Muscle of leg (tissue), 11 donors: ENCODE measurements around the gene KCNH5. TPM values are rescaled to one million over a fixed set of nuclear protein-coding genes. Genes with fewer than 3 reads are reported as not detected.

ENCODE experiments used
- DNase-seq: peaks from one replicate; pipeline ENCODE4 v3.0.0; 2013
- H3K27ac ChIP-seq: one replicate; pipeline ENCODE4 v1.5.1; 2013; ENCODE audit warnings: mild to moderate bottlenecking, low read length, control low read depth
- H3K27me3 ChIP-seq: one replicate; pipeline ENCODE4 v1.6.1; 2013; ENCODE audit warnings: low read length; ENCODE audit not compliant: control insufficient read depth, insufficient read depth
- H3K36me3 ChIP-seq: one replicate; pipeline ENCODE4 v1.6.1; 2013; ENCODE audit warnings: low read length; ENCODE audit not compliant: control insufficient read depth, insufficient read depth
- H3K4me1 ChIP-seq: one replicate; pipeline ENCODE4 v1.6.1; 2013; ENCODE audit warnings: low read length; ENCODE audit not compliant: control insufficient read depth, insufficient read depth
- H3K4me3 ChIP-seq: one replicate; pipeline ENCODE4 v1.5.1; 2013; ENCODE audit warnings: low read length, control low read depth
- H3K9me3 ChIP-seq: replicated peaks from 2 replicates; pipeline ENCODE4 v1.6.1; 2013; ENCODE audit warnings: low read depth, low read length; ENCODE audit not compliant: control insufficient read depth
- WGBS: methylation state at CpG from one replicate; pipeline ENCODE4 v1.1.5; 2013; ENCODE audit warnings: missing lambda C conversion rate; ENCODE audit not compliant: insufficient coverage; 5-methylcytosine and 5-hydroxymethylcytosine counted together
- polyA plus RNA-seq, 8 donors: library from polyadenylated mRNA; unstranded; fragments of 120-200 nt; gene quantifications; one replicate each; pipeline versions ENCODE4 v1.2.1 to v1.2.3, GENCODE V29; 2013; ENCODE audit warnings: inconsistent platforms in 1 of 8, low replicate concordance in 1 of 8; ENCODE audit not compliant: insufficient read length in 8 of 8, insufficient read depth in 1 of 8
- total RNA-seq: library from RNA; stranded (reverse); fragments of 120-200 nt; gene quantifications from one replicate; pipeline ENCODE4 v1.2.4, GENCODE V29; 2013

The KCNH5 gene
- total and polyA plus RNA-seq, 9 donors, result 0.04 to 0.17 (median 0.05) TPM

DNA sequence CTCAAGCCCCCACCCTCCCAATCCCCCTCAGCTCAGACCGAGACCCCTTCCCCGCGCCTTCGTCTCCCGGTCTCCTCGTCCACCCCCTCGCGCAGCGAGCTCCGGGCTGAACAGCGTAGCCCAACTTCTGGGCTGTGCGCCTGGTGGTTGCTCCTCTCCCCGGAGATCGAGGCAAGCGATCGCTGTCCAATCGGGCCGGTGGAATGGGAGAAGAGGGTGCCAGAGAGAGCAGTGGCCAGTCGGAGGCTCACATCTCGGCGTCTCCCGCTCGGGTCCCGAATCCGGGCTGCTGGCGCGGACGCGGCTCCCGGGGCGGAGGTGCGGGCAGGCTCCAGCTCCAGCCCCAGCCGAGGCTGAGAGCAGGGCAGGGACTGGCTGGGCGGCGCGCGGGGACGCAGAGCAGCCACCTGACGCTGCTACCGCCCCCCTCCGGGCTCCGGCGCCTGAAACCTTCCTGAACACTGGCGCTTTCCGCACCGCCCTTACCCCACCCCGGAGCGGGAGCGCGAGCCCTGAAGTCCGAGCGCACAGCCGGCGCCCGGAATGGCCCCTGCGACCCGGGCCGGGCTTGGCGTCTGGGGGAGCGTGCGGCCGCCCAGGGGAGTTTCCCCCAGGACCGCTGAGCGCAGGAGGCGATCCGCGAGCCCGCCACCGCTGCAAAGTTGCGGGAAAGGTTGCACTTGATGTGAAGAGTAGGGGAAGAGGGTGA lies 508 bp upstream of the KCNH5 start:
- H3K4me3 ChIP-seq, result peak overlapping the region; percentile 22

DNA sequence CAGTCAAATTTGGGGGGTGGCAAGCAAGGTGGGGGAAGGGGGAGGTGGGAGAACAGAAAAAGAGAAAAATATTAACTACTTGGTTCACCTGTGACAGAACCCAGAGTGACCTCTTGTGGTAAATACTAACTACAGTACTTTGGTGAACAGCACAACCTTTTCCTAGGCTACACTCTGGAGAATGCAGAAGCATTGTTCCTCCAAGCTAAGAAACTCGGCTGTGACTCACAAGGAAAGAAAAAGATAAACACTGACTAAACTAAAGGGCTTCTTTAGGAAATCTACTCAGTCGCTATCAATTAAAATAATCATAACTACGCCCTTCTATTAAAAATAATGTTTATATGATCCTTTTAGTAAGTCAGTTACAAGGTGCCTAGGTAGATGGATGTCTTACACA lies 5.4 kb downstream of the KCNH5 start:
- Histone ChIP-seq H3K27me3 (peaks cover 6% of the 10 kb centered on the region), H3K4me3 (no peak overlapping the region), H3K4me1 (no peaks in the 10 kb centered on the region), H3K9me3 (no peaks in the 10 kb centered on the region), H3K27ac (no peak overlapping the region), H3K36me3 (no peaks in the 10 kb centered on the region)
- WGBS, result no CpG with 5 or more reads among the region's 3 CpGs
- DNase-seq, result peak; percentile 19

More for the DNA sequence above, 508 bp upstream of the KCNH5 start:
- peak; percentile 28 for DNase-seq
- H3K27ac ChIP-seq, result no peak overlapping the region
- H3K9me3 ChIP-seq, result no peaks in the 10 kb centered on the region
- WGBS, result under 1% methylated on average over 63 of the region's 70 CpGs
- peaks cover 40% of the 10 kb centered on the region for H3K27me3 ChIP-seq
- H3K4me1 ChIP-seq, result peaks cover 10% of the 10 kb centered on the region
- no peaks in the 10 kb centered on the region for H3K36me3 ChIP-seq

DNA sequence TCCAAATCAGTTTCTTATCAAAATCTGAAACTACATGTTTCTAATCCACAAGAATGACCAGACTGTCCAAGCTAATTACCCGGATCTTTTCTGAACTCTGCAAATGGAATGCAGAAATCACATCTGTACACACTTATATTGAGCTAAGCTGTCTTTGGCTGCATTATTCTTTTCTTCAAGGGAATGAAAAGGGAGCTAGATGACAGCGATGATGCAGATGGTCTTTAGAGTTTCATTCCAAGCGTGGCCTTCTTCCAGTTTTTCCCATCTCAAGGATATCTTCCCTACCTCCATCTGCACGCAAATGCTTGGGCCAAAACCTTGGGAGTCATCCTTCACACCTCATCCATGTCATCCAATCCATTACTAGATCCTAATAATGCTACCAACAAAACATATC lies 12.6 kb downstream of the KCNH5 start:
- Histone ChIP-seq H3K27ac (no peak overlapping the region), H3K36me3 (no peaks in the 10 kb centered on the region), H3K27me3 (no peaks in the 10 kb centered on the region), H3K9me3 (no peaks in the 10 kb centered on the region), H3K4me3 (no peak overlapping the region), H3K4me1 (no peaks in the 10 kb centered on the region)
- WGBS, result 33% methylated on average over 1 of the region's 4 CpGs
- peak; percentile 53 for DNase-seq

DNA sequence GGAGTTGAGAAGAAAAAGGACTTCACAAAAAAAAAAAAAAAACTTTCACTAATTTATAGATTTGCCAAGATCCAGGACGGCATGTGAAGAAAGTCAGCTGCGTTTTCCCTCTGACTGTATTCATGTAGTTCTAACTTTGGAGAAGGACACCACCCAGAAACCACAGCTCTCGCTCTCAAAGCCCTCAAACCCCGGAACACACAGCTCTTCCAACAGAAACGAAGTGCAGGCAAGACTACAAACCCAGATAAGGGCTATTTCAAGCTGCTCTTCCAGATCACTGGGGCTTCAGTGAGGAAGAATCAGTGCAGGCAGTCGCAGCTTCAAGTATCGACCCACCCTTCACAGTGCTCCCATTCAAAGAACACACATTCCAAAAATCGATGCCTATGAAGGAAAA lies 13.2 kb downstream of the KCNH5 start:
- no peaks in the 10 kb centered on the region for H3K36me3 ChIP-seq
- H3K4me3 ChIP-seq, result no peak overlapping the region
- no peaks in the 10 kb centered on the region for H3K9me3 ChIP-seq
- H3K27me3 ChIP-seq, result no peaks in the 10 kb centered on the region
- 24% methylated on average over 3 of the region's 8 CpGs for WGBS
- peak; percentile 33 for DNase-seq
- no peaks in the 10 kb centered on the region for H3K4me1 ChIP-seq
- H3K27ac ChIP-seq, result peak overlapping the region; percentile 29

DNA sequence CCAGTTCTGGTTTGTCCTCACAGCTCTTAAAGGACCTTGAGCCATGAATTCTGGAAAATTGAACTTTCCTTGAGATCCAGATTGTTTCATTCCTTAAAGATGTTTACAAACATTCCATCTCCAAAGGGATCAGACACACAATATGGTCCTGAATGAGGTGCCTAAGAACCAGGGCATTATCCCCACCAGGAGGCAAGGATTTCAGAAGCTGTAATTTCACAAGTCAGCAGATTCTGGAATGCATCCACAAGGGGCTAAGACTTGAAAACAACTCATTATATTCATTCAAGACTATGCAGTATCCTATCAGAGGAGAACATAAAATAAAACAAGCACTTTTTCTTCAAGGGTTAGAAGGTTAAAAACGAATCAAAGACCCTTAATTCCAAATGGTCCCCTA lies 15.1 kb downstream of the KCNH5 start:
- H3K9me3 ChIP-seq, result no peaks in the 10 kb centered on the region
- H3K27me3 ChIP-seq, result no peaks in the 10 kb centered on the region
- no peak overlapping the region for H3K4me3 ChIP-seq
- WGBS, result no CpG with 5 or more reads among the region's 1 CpG
- H3K27ac ChIP-seq, result no peak overlapping the region
- no peaks in the 10 kb centered on the region for H3K36me3 ChIP-seq
- no peaks in the 10 kb centered on the region for H3K4me1 ChIP-seq
- no peak for DNase-seq

DNA sequence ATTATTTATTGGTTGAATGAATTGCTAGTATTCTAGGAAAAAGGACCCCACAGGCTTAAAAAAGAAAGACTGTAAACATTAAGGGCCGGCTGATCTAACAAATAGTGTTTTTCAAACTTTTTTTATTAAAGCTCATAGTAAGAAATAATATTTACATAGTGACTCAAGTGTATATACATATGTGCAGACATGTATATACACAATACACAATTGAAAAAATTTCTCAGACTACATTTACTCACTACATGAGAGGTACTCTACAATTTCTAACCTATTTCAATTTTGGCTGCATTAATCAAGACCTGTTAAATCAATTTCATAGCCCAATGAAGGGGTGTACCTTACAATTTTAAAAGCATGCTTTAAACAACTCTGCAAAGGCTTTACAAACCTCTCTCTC lies 17.5 kb downstream of the KCNH5 start:
- Histone ChIP-seq H3K36me3 (no peaks in the 10 kb centered on the region), H3K27ac (no peak overlapping the region), H3K4me3 (no peak overlapping the region), H3K4me1 (no peaks in the 10 kb centered on the region), H3K9me3 (no peaks in the 10 kb centered on the region), H3K27me3 (no peaks in the 10 kb centered on the region)
- no peak for DNase-seq
- WGBS, result no CpG with 5 or more reads among the region's 1 CpG

DNA sequence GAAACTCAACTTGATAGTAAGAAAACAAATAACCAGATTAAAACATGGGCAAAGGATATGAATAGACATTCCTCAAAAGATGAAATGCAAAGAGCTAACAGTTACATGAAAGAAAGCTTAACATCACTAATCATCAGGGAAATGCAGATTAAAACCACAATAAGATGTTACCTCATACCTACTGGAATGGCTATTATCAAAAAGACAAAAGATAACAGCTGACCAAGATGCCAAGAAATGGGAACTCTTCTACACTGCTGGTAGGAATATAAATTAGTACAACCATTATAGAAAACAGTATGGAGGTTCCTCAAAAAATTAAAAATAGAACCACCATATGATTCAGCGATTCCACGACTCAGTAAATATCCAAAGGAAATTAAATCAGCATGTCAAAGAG lies 18.8 kb downstream of the KCNH5 start:
- DNase-seq, result no peak
- Histone ChIP-seq H3K4me1 (no peaks in the 10 kb centered on the region), H3K27ac (no peak overlapping the region), H3K27me3 (no peaks in the 10 kb centered on the region), H3K9me3 (no peaks in the 10 kb centered on the region), H3K4me3 (no peak overlapping the region), H3K36me3 (no peaks in the 10 kb centered on the region)
- no CpG with 5 or more reads among the region's 2 CpGs for WGBS

DNA sequence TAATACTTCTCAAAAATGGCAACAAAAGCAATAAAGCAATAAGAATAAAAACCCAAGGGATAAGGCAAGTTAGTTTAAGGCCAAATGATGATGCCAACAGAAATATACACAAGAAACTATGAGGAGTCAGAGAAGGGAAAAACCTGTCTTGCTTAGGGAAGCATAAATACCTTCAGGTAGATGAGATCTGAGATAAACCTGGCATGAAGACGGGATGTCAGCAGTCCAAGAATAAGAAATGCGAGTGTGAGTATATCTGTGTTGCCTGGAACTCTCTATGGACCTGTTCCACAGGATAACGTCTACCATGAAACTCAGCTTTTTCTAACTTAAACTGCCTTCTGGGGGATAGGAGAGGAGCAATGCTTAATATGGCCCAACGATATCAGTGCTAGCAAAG lies 30.6 kb downstream of the KCNH5 start:
- no peak for DNase-seq
- no peaks in the 10 kb centered on the region for H3K9me3 ChIP-seq
- H3K4me3 ChIP-seq, result no peak overlapping the region
- no peak overlapping the region for H3K27ac ChIP-seq
- no peaks in the 10 kb centered on the region for H3K27me3 ChIP-seq
- no peaks in the 10 kb centered on the region for H3K4me1 ChIP-seq
- no peaks in the 10 kb centered on the region for H3K36me3 ChIP-seq
- 100% methylated on average over 1 of the region's 4 CpGs for WGBS

DNA sequence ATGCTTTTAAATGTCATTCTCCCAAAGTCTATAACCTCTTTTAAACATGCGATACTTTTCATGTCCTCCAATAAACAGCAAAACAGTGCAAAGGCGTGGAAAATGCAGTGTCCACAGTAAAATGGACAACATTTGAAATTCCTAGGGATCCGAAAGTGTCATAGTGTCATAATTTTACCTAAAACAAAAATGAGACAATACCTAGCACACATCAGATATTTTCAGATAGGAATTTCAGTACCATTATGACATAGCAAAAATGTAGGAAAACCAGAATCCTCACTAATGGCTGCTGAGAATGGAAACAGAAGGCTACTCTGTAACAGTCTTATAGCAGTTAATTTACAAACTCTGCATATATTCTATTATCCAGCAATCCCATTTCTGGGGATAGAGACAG lies 33.1 kb downstream of the KCNH5 start:
- no CpG with 5 or more reads among the region's 3 CpGs for WGBS
- Histone ChIP-seq H3K9me3 (no peaks in the 10 kb centered on the region), H3K4me3 (no peak overlapping the region), H3K27ac (no peak overlapping the region), H3K27me3 (no peaks in the 10 kb centered on the region), H3K4me1 (no peaks in the 10 kb centered on the region), H3K36me3 (no peaks in the 10 kb centered on the region)
- no peak for DNase-seq

DNA sequence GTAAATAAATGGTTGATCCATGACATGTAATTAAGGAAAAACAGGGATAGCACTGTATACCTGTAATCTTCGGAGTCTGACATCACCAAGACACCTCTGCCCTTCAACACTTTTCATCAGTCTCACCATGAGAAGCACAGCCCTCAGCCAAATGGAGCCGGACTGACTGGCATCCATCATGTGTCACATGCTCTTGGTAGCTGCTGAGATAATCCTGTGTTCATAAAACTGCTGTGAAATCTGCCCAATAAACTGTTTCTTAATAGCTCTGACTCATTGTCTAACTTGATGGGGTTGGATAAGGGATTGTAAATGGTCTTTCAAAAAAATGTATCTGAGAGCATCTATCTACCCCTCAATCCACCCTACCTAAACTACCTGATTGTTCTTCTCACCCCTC lies 33.6 kb downstream of the KCNH5 start:
- H3K27me3 ChIP-seq, result no peaks in the 10 kb centered on the region
- H3K4me1 ChIP-seq, result no peaks in the 10 kb centered on the region
- no peak for DNase-seq
- no peaks in the 10 kb centered on the region for H3K36me3 ChIP-seq
- no peak overlapping the region for H3K27ac ChIP-seq
- H3K4me3 ChIP-seq, result no peak overlapping the region
- no peaks in the 10 kb centered on the region for H3K9me3 ChIP-seq
- 57% methylated on average over 1 of the region's 2 CpGs for WGBS

DNA sequence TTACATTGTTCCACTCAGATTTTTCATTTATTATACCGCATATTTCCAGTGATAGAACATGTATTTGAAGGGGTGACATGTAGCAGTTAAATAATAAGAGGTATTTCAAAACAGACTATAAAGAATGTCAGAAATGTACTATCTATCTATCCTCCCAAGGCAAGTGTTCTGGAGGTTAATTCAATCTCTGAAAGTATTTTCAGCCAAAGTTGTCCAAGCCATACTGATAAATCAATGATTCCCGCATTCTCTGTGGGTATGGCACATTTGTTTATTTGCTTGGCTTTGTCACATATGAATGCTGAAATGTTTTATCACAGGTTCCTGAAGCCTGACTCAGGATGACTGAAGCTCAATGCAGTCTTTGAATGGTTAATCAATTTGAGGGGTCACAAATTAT lies 35.8 kb downstream of the KCNH5 start:
- no peak for DNase-seq
- no peak overlapping the region for H3K4me3 ChIP-seq
- no peaks in the 10 kb centered on the region for H3K27me3 ChIP-seq
- no peak overlapping the region for H3K27ac ChIP-seq
- no peaks in the 10 kb centered on the region for H3K9me3 ChIP-seq
- no peaks in the 10 kb centered on the region for H3K36me3 ChIP-seq
- WGBS, result 100% methylated on average over 1 of the region's 2 CpGs
- H3K4me1 ChIP-seq, result no peaks in the 10 kb centered on the region
